SK-N-SH (cell line): ENCODE data around the gene AGFG2.

Experiments
- CTCF ChIP-seq: fragments of 200-600 bp; sonication (generic); IDR thresholded peaks from 2 replicates; pipeline ENCODE4 v1.6.1; 2017; ENCODE audit warnings: antibody characterized with exemption, mild to moderate bottlenecking, moderate library complexity
- EP300 ChIP-seq, 2 experiments: IDR thresholded peaks; 2 replicates each; pipeline versions ENCODE4 v1.4.0 to v1.6.1; 2012; ENCODE audit warnings: borderline replicate concordance in 1 of 2, low read depth in 1 of 2, low read length in 1 of 2
- GABPA ChIP-seq: IDR thresholded peaks from 2 replicates; pipeline ENCODE4 v1.4.0; 2012; ENCODE audit warnings: low read depth, mild to moderate bottlenecking
- JUND ChIP-seq: IDR thresholded peaks from 2 replicates; pipeline ENCODE4 v1.4.0; 2012
- MEF2A ChIP-seq: IDR thresholded peaks from 2 replicates; pipeline ENCODE4 v1.4.0; 2012; ENCODE audit warnings: low read depth, borderline replicate concordance
- POLR2AphosphoS5 ChIP-seq: IDR thresholded peaks from 2 replicates; pipeline ENCODE4 v1.6.1; 2012; ENCODE audit warnings: low read depth, low read length
- RAD21 ChIP-seq: IDR thresholded peaks from 2 replicates; pipeline ENCODE4 v1.6.1; 2012; ENCODE audit warnings: mild to moderate bottlenecking, low read length
- RFX5 ChIP-seq: IDR thresholded peaks from 2 replicates; pipeline ENCODE4 v1.6.1; 2012; ENCODE audit warnings: mild to moderate bottlenecking, improper control_type of control experiment, low read length
- TAF1 ChIP-seq: IDR thresholded peaks from 2 replicates; pipeline ENCODE4 v1.6.1; 2012; ENCODE audit warnings: low read depth, mild to moderate bottlenecking, low read length, moderate library complexity, borderline replicate concordance
- TEAD4 ChIP-seq: IDR thresholded peaks from 2 replicates; pipeline ENCODE4 v1.4.0; 2012; ENCODE audit warnings: mild to moderate bottlenecking, borderline replicate concordance; ENCODE audit not compliant: insufficient read depth
- USF1 ChIP-seq: IDR thresholded peaks from 2 replicates; pipeline ENCODE4 v1.4.0; 2012; ENCODE audit warnings: low read depth, borderline replicate concordance
- USF2 ChIP-seq: fragments of 150-350 bp; IDR thresholded peaks from 2 replicates; pipeline ENCODE4 v1.6.1; 2017; ENCODE audit warnings: antibody characterized with exemption, low read length, low read depth, borderline replicate concordance
- YY1 ChIP-seq: IDR thresholded peaks from 2 replicates; pipeline ENCODE4 v1.4.0; 2012; ENCODE audit warnings: low read depth, mild to moderate bottlenecking
- TF ChIP-seq, protein P1 (sequence below): IDR thresholded peaks from 2 replicates; pipeline ENCODE4 v1.6.1; 2012; ENCODE audit warnings: mild to moderate bottlenecking, low read depth, low read length, moderate library complexity

DNA sequence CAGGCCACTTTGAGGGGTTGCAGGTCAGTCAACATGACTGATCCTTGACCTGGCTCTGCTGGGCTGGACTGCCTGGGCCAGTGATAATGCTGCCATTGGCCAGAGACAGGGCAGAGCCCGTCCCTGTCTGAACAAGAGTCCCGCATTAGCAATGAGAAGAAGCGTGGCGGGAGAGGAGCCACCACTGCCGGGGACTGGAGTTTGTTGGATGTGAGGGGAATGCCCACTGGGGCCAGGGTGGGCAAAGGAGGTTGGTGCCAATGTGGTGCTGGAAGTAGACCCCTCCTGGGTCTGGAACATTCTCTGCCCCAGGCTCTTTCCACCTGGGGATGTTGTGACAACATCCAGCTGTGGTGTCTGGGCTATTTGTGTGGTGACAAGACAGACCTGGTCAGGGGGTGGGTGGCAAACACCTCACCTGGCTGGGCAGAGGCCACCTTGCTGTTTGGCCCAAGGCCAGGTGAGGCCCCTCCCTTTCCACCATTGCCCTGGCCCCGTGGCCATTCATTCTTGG lies 27.1 kb downstream of the AGFG2 start:
- TF ChIP-seq CTCF: no peak
- TF ChIP-seq, protein P1, sequence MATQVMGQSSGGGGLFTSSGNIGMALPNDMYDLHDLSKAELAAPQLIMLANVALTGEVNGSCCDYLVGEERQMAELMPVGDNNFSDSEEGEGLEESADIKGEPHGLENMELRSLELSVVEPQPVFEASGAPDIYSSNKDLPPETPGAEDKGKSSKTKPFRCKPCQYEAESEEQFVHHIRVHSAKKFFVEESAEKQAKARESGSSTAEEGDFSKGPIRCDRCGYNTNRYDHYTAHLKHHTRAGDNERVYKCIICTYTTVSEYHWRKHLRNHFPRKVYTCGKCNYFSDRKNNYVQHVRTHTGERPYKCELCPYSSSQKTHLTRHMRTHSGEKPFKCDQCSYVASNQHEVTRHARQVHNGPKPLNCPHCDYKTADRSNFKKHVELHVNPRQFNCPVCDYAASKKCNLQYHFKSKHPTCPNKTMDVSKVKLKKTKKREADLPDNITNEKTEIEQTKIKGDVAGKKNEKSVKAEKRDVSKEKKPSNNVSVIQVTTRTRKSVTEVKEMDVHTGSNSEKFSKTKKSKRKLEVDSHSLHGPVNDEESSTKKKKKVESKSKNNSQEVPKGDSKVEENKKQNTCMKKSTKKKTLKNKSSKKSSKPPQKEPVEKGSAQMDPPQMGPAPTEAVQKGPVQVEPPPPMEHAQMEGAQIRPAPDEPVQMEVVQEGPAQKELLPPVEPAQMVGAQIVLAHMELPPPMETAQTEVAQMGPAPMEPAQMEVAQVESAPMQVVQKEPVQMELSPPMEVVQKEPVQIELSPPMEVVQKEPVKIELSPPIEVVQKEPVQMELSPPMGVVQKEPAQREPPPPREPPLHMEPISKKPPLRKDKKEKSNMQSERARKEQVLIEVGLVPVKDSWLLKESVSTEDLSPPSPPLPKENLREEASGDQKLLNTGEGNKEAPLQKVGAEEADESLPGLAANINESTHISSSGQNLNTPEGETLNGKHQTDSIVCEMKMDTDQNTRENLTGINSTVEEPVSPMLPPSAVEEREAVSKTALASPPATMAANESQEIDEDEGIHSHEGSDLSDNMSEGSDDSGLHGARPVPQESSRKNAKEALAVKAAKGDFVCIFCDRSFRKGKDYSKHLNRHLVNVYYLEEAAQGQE: no peak
- no peak for TF ChIP-seq YY1
- TF ChIP-seq EP300 (IDR thresholded peaks at IDR 0.05; ENCODE audit: borderline replicate concordance in 1 of 2, low read depth in 1 of 2, low read length in 1 of 2): no peak
- no peak for TF ChIP-seq TAF1
- no peak for TF ChIP-seq RFX5
- TF ChIP-seq POLR2AphosphoS5: no peak
- TF ChIP-seq RAD21: no peak
- no peak for TF ChIP-seq TEAD4
- TF ChIP-seq MEF2A: no peak
- TF ChIP-seq USF2: no peak
- no peak for TF ChIP-seq GABPA
- no peak for TF ChIP-seq JUND
- TF ChIP-seq USF1: no peak
